Activated effector memory CD4-positive, alpha-beta T cell treated with Interleukin-2 at 50 U/mL for 16 hours (primary cell): ENCODE measurements around the gene CCT4.
"Not testable (repeated sequence)": the region's sequence is repeated elsewhere in the genome, so short reads cannot be mapped to it uniquely, and the experiment has no call there.

Experiments used
- DNase-seq: peaks from one replicate; pipeline ENCODE4 v3.0.0-alpha.2; 2020

The CCT4 gene

DNA sequence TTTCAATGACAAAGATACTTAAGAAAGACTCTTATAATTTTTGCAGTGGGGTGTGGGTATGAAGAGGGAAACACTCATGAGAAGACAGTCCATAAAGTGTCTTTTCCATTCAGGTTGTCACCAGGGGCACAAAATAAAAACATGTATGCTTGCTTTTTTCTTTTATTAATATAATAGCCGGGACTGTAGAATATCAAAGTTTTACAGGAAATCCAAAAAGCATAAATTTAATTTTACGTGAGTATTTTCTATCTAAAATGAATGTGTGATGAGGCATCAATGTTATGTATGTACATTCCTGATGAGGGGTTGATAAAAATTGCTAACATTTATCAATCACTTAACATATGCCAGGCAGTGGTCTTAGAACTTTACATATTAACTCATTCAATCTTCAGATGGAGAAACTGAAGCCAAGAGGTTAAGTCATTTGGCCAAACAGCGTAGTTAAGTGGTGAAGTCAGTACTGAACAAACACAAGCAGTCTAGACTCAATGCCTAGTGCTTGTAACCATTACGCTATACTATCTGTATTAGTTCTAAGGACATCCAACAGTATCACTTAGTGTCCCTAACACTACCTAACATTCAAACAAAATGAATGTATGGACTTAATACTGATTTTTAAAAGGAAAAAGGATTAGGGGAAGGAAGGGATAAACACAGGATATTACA lies 10.7 kb downstream of the CCT4 start:
- no peak for DNase-seq

DNA sequence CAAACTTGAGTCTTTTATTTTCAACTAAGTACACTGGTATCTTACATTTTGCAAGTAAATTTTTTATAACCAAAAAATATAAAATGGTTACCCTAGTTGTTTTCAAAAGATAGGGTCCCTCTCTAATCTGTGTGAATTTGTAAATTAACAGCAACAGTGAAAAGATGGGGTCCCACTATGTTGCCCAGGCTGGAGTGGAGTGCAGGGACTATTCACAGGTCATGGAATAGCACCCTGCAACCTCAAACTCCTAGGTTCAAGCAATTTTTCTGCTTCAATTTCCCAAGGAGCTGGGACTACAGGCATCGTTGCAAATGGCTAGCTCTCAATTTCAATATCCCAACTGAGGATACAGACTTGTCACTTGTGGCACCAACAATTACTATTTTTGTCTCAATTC lies 12.1 kb downstream of the CCT4 start:
- no peak for DNase-seq

DNA sequence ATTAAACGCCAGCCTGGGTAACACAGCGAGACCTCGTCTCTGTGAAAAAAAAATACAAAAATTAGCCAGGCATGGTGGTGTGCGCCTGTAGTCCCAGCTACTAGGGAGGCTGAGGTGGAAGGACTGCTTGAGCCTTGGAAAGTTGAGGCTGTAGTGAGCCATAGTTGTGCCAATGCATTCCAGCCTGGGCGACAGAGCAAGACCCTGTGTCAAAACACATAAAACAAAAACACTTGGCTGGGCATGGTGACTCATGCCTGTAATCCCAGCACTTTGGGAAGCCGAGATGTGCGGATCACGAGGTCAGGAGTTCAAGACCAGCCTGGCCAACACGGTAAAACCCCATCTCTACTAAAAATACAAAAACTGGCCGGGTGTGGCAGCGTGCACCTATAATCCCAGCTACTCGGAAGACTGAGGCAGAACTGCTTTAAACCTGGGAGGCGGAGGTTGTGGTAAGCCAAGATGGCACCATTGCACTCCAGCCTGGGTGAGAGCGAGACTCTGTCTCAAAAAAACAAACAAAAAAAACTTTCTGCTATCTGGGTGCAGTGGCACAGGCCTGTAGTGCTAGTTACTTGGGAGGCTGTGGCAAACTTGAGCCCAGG lies 21.9 kb downstream of the CCT4 start:
- DNase-seq: not testable (repeated sequence)

- no peak for DNase-seq
These were observed 26.4 kb downstream of the CCT4 start for GRCh38 chr2:61862085-61862484.

GRCh38 chr2:61857224-61857623 lies 31.2 kb downstream of the CCT4 start:
- DNase-seq: no peak

DNA sequence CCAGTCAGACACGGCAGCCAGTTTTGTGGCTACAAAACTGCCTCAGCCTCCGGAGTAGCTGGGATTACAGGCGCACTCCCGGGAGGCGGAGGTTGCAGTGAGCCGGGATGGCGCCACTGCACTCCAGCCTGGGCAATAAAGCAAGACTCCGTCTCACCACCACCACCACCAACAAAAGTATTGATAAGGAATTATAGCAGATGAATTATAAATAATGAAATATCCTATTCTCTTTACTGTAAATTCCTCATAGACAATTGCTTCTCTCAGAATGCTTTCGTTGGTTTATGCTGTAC lies 33.2 kb downstream of the CCT4 start:
- no peak for DNase-seq

- peak; percentile 83 for DNase-seq
These were observed 33.7 kb downstream of the CCT4 start for GRCh38 chr2:61854564-61855317.

DNA sequence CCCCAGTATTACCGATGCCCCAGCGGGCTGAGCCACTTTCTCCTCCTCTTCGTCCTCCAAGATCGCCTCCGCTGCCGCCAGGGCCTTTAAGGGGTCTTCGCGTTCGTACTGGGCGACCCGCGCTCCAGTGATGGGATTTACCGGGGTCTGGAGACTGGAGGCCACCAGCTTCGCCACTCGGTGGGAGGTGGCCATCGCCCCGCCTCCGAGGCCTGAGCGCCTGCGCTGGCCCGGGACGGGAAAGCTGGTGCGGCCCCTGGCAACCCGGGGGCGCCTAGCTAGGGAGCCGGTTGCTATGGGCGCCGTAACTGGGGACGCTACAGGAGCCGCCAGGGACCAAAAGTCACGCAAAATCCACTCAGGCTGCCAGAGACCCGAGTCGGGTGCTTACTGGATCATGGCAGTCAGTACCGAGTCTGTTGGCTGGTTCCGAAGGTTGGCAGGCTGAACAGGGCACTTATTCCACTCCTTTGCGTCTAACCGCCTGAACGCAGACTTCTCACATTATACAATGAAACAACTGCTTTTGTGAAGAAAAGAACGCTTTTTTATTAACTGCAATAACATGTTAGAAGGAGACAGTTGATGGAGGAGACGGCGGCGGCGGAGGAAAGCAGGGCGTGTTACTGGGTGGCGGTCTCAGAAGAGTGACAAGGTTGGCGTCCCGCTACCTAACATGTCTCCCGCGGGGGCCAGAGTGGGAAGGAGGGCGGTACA lies 34.5 kb downstream of the CCT4 start, which contains the start of gene FAM161A:
Gene FAM161A (minus strand): TSS at position 214 of the 717 bp plus-strand sequence. CDS start 19 bp downstream, at position 195.
- DNase-seq: peak; percentile 59

- DNase-seq: no peak
These were observed 35.2 kb downstream of the CCT4 start for GRCh38 chr2:61853086-61853846.

DNA sequence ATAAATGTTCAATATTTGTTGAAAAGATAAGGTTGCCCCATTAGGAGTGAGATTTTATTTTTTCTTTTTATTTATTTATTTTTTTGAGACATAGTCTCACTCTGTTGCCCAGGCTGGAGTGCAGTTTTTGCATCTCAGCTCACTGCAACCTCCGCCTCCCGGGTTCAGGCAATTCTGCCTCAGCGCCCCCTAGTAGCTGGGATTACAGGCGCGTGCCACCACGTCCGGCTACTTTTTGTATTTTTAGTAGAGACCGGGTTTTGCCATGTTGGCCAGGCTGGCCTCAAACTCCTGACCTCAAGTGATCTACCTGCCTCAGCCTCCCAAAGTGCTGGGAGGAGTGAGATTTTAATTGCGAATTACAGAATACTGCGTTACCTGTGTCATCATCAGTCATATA lies 37.2 kb downstream of the CCT4 start:
- not testable (repeated sequence) for DNase-seq

DNA sequence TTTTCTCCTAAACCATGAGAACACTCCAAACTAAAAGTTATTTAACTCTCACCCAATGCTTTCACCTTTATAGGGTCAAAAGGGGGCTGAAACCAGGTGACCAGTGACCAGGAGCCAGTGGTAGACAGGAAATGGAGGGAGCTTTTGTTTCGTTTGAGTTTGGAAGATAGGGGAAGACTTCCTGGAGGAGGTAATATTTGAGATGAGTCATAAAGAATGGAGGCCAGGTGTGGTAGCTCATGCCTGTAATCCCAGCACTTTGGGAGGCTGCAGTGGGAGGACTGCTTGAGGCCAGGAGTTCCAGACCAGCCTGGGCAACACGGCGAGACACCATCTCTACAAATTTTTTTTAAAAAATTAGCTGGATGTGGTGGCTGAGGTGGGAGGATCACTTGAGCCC lies 43.1 kb downstream of the CCT4 start:
- no peak for DNase-seq

DNA sequence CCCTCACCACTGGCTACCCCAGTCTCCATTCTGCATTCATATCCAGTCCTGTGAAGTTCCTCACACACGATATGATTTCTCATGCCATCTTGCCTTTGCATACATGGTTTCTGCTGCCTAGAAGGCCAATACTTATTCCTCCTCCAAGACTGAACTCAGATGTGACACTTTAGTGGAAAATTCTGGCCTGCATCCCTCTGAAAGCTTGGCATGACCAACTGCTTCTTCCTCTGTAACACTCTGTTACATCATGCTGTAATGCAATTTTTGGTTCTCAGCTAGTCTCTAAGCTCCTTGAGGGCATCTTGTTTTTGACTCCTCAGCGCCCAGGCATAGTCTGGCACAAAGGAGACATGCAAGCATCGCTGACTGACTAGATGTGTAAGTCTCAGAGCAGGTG lies 47.2 kb downstream of the CCT4 start:
- no peak for DNase-seq

DNA sequence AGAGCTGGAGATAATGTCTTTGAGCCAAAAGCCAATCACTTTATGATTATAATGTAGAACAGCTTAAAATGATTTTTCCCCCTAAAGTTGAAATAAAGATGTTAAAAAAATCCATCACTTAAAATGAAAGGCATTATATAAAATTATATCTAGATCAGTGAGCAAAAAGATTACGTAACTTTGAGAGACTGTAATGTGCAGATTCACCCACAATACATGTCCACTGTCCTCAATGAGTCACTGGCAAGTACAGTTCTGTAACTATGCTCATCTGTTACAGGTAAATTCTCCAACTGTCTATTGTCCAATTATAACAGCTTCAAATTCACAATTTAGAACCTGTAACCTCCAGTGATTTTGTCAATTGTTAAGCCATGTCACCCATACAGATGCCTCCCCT lies 53.6 kb downstream of the CCT4 start:
- no peak for DNase-seq

- DNase-seq: no peak
These were observed 54.5 kb downstream of the CCT4 start for GRCh38 chr2:61833971-61834370.

GRCh38 chr2:61832183-61832841 lies 56.1 kb downstream of the CCT4 start:
- no peak for DNase-seq

- no peak for DNase-seq
These were observed 66.2 kb downstream of the CCT4 start for GRCh38 chr2:61822255-61822654.
